Epidermal melanocyte (primary cell): ENCODE measurements around the gene WDFY3.

Experiments
- DNase-seq: peaks from one replicate; pipeline ENCODE4 v3.0.0; 2011; ENCODE audit warnings: low spot score; ENCODE audit not compliant: insufficient read length

Gene WDFY3

DNA sequence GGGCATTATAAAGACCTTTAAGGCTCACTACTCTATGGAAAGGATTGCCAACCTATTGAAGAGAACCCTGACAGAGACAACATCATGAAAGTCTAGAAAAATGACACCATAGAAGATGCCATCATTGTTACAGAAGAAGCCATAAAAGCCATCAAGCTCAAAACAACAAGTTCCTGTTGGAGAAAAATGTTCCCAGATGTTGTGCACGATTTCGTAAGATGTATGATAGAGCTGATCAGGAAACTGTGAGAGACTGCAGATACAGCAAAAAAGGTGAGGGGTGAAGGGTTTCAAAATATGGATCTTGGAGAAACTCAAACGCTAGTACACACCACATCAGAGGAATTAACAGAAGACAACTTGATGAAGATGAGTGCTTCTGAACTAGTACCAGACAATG lies 53.3 kb downstream of the WDFY3 start:
- DNase-seq = no peak

DNA sequence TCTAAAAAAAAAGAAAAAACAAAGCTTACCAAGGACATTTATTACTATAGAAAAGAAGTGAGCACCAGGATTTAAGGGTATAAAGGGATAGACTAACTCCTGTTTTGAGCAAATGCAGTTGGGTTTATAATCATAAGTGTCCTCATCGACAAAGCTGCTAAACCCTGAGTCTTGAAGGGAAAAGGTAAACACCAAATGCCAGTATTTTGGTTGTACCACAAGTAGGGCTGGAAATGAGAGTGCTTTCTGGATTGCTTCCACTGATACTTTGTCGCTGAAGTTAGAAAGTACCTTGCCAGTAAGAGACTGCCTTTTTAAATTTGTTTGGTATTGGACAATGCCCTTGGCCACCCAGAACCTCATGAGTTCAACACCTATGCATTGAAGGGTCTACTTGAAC lies 53.7 kb downstream of the WDFY3 start:
- DNase-seq = no peak

DNA sequence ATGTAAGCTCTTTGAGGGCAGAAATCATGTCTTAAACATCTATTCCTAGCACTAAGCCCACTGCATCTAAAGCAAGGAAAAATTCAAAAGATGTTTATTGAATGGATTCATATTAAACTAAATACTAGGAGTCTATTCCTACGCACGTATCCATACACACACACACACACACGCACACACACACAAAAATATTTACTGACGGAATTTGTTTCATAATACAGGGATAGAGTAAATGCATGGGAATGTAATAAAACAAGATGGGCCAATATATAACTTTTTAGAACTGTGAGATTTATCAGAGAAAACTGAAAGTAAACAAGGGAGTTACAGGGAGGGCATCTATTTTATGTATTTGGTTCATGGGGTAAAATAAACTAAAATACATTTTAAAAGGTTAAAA lies 57.6 kb downstream of the WDFY3 start:
- no peak for DNase-seq

DNA sequence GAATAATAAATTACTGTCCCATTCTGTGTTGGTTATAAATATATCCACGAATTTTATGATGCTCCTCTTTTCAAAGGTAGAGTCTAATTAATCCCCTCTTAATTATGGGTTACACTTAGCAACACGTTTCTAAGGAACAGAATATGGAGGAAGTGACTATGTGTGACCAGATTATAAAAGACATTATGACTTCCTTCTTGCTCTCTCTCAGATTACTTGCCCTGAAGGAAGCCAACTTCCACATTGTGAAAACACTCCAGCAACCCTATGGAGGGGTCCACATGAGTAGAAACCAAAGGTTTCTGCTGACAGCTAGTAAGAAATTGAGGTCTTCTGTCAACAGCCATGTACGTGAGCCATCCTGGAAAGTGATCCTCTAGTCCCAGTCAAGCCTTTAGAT lies 59.3 kb downstream of the WDFY3 start:
- DNase-seq = no peak

DNA sequence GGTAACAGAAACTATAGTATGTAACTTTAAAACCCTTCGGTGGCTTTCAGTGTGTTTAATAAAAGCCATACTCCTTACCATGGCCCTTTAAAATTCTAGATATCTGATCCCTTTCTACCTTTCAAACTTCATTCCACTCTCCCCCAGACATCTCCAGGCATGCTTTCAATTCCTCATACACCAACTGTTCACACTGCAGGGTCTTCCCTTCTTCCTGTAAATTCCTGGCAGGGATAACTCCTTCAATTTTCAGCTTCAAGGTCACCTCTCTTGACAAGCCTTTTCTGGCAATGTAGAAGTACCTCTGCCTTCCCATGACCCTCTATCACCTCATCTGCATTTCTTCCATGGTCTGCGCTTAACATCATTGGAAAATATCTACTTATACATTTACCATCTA lies 60.8 kb downstream of the WDFY3 start:
- DNase-seq = no peak

DNA sequence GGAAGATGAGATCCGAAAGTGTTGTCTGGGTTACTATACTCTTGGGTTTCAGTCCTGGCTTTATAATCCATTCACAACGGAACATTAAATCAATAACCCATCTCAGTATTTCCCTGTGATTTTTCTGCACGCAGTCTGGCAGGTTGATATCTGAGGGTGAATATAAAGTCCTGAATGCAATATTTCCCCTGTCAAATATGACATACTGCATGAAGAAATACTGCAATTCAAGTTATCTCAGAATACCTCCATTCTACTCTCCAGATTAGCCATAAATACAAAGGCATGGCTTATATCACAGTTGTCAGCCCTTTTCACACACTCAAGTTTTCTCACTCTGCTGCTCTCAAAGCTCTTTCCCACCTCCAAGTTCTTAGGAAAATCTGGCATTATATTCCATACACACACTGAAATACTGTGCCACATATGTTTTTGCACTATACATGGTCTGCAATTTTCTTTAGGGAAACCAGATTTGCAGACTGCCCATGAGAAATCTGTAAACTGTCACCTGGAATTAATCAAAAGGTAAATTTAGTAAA lies 64.7 kb downstream of the WDFY3 start:
- DNase-seq = no peak

DNA sequence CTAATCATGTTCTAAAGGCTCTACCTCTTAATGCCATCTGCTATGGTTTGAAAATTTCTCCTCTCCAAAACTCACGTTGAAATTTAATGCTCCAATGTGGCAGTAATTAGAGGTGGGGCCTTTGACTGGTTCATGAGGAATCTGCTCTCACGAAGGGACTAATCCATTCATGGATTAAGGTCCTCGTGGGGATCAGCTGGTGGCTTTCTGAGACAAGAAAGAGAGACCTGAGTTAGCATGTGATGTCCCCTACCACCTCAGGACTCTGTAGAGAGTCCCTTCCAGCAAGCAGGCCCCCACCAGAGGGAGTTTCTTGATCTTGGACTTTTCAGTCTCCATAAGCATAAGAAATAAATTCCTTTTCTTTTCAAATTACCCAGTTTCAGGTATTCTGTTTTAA lies 65.3 kb downstream of the WDFY3 start:
- no peak for DNase-seq

DNA sequence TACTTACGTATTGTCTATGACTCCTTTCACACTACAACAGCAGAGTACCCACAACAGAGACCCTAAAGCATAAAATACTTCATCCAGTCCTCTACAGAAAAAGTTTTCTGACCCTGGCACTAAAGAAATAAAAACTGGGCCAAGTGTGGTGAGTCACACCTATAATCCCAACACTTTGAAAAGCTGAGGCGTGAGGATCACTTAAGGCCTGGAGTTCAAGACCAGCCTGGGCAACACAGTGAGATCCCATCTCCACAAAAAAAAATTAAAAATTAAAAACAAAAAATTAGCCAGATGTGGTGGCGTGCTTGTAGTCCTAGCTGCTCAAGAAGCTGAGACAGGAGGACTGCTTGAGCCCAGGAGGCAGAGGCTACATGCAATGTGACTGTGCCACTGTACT lies 66.9 kb downstream of the WDFY3 start:
- no peak for DNase-seq

DNA sequence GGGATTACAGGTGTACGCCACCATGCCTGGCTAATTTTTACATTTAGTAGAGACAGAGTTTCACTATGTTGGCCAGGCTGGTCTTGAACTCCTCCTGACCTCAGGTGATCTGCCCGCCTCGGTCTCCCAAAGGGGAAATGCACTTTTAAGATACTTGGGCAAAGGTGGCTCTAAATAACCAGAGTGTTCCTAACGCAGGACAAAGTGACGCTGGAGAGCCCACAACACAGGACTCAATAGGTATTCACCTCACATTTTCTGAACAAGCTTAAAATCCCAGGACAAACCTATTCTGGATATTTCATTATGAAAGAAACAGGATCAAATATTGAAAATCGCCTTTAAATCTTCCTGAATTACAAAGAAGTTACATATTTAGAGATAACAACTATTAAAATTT lies 69.0 kb downstream of the WDFY3 start:
- no peak for DNase-seq

DNA sequence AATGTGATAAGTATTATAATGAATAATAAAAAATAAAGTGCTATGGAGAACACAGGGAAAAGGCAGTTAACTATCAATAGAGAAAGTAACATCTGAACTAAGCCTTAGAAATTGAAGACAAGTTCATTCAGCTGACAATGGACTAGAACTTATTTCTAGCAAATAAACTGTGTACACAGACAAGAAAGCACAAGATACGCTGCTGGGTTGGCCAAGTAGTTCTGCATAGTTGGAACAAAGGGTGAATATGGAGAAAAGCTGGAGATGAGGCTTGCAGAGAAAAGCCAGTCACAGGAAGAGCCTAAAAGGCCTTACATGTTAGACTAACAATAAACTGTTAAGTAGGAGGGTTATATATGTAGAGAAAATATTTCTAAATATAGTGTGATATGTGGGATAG lies 71.2 kb downstream of the WDFY3 start:
- DNase-seq = no peak

DNA sequence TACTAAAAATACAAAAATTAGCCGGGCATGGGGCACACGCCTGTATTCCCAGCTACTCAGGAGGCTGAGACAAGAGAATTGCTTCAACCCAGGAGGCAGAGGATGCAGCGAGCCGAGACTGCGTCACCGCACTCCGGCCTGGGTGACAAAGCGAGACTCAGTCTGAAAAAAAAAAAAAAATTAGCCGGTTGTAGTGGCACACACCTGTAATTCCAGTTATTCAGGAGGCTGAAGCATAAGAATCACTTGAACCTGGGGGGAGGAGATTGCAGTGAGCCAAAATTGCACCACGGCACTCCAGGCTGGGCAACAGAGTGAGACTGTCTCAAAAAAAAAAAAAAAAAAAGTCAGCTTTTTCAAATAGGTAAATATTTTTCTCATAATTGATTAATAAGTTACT lies 71.9 kb downstream of the WDFY3 start:
- no peak for DNase-seq

DNA sequence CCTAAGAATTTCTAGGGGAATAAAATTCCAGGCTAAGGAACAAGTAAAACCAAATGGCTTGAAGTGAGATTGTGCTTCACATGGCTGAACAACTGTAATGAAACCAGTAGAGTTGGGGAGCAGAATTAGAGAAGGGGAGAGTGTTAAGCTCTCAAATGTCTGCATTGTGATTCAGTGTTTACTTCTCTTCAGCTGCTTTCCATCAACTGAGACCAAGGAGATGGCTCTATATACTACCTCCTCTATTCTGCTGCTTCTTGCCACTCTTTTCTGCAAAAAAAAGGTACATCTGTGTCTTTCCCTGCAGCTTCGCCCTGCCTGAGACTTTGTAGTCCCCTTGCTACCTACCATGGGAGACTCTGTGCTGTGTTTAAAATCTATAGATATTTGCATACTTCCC lies 73.5 kb downstream of the WDFY3 start:
- no peak for DNase-seq

DNA sequence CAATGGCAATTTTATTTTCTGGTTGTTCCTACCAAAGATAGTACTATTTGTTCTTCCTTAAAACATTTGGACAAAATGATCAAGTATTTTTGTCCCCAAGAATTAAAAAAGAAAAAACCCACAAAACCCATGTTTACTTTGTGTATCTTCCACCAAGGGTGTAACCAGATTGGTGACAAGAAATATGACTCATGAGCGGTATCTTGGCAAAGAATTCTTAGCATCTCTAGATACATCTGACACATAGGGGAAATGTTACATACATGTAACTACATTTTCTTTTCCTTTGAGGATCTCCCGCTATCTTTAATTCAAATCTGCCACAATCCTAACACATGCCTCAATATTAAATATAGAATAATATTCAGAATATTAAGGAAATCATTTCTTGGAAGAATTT lies 78.7 kb downstream of the WDFY3 start:
- DNase-seq = no peak

DNA sequence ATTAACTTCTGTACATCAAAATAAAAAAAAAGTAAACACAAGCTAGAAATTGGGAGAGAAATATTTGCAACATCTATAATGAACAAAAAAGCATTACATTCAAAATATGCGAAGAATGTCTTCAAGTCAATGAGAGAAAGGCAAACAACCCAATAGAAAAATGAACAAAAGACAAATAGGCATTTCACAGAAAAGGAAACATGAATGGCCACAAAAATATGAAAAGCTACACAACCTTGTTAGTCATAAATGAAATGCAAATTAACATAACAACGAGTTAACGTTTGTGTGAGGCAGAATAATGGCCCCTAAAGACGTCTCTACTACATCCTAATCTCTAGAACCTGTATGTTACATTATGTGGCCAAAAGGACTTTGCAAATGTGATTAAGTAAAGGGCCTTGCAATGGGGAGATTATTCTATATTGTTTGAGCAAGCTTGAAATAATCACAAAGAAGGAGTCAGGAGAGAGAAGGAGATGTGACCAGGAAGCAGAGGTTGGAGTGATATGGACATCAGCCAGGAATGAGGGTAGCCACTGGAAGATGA lies 86.8 kb downstream of the WDFY3 start:
- no peak for DNase-seq

DNA sequence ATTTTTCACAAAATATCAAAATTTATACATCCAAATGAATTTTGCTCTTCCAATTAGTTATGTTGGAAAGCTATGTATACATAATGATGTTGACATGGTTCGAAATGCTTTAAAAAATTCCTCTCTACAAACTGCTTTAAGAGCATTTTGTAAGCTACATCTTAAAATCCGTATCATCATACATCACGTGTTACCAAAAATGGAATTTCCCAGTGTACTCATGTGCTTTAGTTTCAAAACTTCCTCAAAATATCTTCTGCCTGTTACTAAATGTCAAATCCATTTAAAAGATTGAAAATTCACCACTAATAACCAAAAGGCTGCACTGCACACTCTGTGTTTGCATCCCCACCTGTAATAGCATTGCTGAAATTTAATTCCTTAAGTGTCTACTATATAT lies 87.9 kb downstream of the WDFY3 start:
- DNase-seq = no peak

DNA sequence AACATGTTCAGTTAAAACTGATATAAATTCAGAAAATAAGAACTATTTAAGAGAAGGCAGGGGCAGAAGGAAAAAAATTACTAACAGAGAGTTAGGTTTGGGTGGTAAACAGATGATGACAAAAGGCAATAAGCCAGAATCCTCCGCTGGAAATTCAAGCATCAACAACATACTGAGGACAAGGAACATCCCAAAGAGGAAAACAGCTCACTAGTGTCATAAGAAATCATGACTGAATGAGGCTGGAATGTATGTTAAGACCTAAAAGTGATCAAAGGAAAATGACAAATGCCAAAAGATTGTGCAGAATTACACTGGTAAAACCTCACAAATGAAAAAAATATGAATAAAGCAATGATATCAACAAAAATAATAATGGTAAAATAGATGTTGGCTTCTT lies 88.4 kb downstream of the WDFY3 start:
- DNase-seq = no peak

DNA sequence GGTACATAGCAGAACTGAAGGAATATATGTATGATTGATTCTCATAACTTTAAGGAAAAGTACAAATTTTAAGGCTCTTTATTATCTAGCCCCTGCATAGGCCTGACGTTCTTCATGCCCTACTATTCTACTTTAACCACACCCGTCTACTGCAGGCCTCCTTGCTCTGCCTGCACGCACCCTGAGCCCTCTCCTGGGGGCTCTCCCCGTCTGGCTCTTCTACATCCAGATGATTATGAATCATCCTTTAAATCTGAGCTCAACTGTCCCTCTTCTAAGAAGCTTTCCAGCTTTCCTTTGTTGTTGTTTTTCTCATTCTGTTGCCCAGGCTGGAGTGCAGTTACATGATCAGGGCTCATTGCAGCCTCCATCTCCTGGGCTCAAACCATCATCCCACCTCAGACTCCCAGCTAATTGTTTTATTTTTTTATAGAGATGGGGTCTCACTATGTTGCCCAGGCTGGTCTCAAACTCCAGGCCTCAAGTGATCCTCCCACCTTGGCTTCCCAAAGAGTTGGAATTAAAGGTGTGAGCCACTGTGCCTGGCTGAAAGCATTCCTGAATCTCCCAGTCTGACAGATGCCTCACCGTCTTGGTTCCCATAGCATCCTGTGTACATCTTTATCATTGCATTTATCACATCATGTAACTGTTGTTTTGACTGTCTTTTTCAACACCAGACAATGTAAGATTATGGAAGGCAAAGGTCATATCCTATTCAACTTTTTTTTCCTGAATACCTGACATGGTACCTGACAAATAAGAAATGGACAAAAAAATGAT lies 89.2 kb downstream of the WDFY3 start:
- DNase-seq = no peak

DNA sequence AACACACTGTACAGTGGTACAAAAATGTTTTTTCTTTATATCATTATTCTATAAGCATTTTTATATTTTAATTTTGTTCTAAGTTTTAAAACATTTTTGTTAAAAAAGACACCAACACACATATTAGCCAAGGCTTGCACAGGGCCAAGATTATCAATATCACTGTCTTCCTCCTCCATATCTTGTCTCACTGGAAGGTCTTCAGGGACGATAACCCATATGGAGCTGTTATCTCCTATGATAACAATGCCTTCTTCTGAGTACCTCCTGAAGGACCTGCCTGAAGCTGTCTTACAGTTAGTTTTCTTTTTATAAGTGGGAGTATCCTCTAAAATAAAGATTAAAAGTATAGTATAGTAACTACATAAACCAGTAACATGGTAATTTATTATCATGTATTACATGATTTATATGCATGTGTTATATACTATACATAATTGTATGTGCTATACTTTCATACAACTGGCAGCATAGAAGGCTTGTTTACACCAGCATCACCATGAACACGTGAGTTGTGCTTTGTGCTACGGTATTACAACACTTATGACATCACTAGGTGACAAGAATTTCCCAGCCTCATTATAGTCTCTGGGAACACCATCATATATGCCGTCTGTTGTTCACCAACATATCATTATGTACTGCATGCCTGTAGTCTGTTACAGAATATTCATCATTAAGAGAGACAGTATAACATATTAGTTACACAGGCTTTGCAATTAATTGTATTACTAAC lies 90.7 kb downstream of the WDFY3 start:
- no peak for DNase-seq

DNA sequence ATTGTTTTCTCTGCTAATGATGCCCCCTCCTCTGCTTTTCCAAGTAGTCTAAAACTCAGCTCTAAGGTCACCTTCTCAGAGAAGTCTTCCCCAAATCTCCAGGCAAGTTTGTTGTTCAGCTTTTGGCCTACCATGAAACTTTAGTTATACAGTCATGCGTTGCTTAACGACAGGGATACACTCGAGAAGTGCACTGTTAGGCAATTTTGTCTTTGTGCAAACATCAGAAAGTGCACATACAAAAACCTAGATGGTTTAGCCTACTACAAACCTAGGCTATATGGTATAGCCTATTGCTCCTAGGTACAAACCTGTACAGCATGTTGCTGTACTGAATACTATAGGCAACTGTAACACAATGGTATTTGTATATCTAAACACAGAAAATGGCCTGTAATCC lies 91.9 kb downstream of the WDFY3 start:
- no peak for DNase-seq

DNA sequence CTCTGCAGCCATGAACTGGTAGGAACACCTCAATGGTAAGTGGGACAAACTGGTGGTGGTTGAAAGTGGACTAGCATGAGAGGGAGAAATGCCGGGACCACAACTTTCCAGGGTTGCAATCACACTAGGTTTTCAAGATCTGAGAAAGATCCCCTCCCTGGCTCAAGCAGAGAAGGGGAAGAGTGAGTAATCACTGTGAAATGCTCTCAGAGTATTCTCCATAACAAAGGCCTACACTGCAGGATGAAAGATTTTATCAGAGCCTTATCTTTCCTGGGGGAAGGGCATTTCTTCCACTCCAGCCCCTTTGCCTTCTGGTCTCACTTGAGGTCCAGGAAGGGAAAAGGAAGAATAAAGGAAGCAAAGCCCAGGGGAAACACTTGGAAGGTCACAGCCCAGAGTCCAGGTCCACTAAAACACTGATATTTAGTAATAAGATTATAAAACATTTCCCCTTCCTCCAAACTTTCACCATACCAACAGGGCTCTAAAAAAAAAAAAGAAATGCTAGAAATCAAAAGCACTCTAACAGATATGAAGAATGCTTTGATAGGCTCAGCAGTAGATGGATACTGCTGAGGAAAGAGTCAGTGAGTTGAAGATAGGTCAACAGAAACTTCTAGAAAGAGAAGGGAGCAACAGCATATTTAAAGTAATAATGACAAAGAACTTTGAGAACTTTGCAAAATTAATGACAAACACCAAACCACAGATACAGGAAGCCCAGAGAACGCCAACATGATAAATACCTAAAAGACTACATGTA lies 95.9 kb downstream of the WDFY3 start:
- no peak for DNase-seq

DNA sequence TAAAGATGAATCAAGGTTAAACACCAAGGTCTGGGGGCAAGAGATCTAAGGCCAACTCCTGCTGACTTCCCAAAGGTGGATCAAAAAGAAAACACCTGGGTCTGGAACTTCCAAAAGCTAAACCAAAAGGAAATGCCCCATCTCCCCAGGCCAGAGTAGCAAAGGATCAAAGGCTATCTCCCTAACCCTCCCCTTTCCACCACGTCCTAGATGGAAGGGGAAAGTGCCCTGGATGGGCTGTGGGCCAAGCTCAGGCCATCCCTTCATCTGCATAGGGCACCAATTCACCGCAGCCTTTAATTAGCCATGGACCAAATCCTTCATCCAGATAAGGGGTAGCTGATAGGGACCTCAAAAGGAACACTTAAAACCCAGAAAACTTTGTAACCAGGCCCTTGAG lies 100.2 kb downstream of the WDFY3 start:
- no peak for DNase-seq

DNA sequence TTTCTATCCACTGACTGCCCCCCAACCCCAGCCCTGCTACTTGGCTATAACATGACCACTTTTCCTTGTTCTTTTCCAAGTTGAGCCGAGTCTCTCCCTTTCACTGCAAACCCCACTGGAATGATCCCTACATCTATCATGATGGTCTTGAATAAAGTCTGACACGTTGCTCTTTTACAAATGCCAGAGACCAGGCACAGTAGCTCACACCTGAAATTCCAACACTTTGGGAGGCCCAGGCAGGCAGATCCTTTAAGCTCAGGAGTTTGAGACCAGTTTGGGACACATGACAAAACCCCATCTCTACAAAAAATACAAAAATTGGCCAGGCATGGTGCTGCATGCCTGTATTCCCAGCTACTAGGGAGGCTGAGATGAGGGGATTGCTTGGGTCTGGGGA lies 100.9 kb downstream of the WDFY3 start:
- DNase-seq = no peak
